ENCODE results near the gene SLC26A8. TPM values are rescaled to one million over a fixed set of nuclear protein-coding genes. Genes with fewer than 3 reads are reported as not detected.
A peak's percentile ranks its signal among the peaks of the same experiment; 100 is the strongest.

Gene SLC26A8
- total and polyA plus RNA-seq, 2 of the 13 experiments (the other 11 are each of a cell fraction or from before 2014, with no cell fraction given): 0.46 TPM; not detected in 1

- TF ChIP-seq, protein P1, sequence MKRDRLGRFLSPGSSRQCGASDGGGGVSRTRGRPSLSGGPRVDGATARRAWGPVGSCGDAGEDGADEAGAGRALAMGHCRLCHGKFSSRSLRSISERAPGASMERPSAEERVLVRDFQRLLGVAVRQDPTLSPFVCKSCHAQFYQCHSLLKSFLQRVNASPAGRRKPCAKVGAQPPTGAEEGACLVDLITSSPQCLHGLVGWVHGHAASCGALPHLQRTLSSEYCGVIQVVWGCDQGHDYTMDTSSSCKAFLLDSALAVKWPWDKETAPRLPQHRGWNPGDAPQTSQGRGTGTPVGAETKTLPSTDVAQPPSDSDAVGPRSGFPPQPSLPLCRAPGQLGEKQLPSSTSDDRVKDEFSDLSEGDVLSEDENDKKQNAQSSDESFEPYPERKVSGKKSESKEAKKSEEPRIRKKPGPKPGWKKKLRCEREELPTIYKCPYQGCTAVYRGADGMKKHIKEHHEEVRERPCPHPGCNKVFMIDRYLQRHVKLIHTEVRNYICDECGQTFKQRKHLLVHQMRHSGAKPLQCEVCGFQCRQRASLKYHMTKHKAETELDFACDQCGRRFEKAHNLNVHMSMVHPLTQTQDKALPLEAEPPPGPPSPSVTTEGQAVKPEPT (CRISPR knock-in tag; IDR thresholded peaks at IDR 0.05; ENCODE audit: low read depth): no peak
- TF ChIP-seq KLF15 (CRISPR knock-in tag; IDR thresholded peaks at IDR 0.05; ENCODE audit: borderline replicate concordance) (no peak), ERF (CRISPR knock-in tag; IDR thresholded peaks at IDR 0.05) (no peak), FUBP1 (CRISPR knock-in tag; IDR thresholded peaks at IDR 0.05; ENCODE audit: borderline replicate concordance) (no peak), BRD4 (CRISPR knock-in tag; IDR thresholded peaks at IDR 0.05) (no peak), BCL6 (CRISPR knock-in tag; IDR thresholded peaks at IDR 0.05) (peak; percentile 63), TRIM24 (CRISPR knock-in tag; IDR thresholded peaks at IDR 0.05) (no peak), ZNF34 (CRISPR knock-in tag; IDR thresholded peaks at IDR 0.05; ENCODE audit: borderline replicate concordance) (no peak), FOXC1 (CRISPR knock-in tag; IDR thresholded peaks at IDR 0.05; ENCODE audit: borderline replicate concordance) (no peak), EP300 (IDR thresholded peaks at IDR 0.05; ENCODE audit: low read depth in 2 of 2, low read length in 2 of 2) (peak in 1 of 2 experiments; percentile 34; a peak in 2 of 4 replicates), EP300 (CRISPR knock-in tag; IDR thresholded peaks at IDR 0.05; ENCODE audit: borderline replicate concordance) (0 out of 2 replicates have a peak, but pooled peaks have one; percentile 18), FOXA1 (IDR thresholded peaks at IDR 0.05) (no peak), FOXA1 (CRISPR knock-in tag; IDR thresholded peaks at IDR 0.05) (peak; percentile 35; the same call in 1 of the 2 replicates), TBX3 (IDR thresholded peaks at IDR 0.05; ENCODE audit: borderline replicate concordance) (no peak), NCOR1 (IDR thresholded peaks at IDR 0.05; ENCODE audit: borderline replicate concordance, low read length) (peak; percentile 64; the same call in 1 of the 2 replicates), ZNF235 (CRISPR knock-in tag; IDR thresholded peaks at IDR 0.05; ENCODE audit: borderline replicate concordance) (no peak)
- TF ChIP-seq, protein P2, sequence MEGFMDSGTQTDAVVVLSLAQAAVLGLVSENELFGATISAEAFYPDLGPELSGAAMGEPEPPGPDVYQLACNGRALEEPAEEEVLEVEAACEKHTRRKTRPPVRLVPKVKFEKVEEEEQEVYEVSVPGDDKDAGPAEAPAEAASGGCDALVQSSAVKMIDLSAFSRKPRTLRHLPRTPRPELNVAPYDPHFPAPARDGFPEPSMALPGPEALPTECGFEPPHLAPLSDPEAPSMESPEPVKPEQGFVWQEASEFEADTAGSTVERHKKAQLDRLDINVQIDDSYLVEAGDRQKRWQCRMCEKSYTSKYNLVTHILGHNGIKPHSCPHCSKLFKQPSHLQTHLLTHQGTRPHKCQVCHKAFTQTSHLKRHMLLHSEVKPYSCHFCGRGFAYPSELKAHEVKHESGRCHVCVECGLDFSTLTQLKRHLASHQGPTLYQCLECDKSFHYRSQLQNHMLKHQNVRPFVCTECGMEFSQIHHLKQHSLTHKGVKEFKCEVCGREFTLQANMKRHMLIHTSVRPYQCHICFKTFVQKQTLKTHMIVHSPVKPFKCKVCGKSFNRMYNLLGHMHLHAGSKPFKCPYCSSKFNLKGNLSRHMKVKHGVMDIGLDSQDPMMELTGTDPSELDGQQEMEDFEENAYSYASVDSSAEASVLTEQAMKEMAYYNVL (CRISPR knock-in tag; IDR thresholded peaks at IDR 0.05; ENCODE audit: borderline replicate concordance): no peak
- TF ChIP-seq, protein P3, sequence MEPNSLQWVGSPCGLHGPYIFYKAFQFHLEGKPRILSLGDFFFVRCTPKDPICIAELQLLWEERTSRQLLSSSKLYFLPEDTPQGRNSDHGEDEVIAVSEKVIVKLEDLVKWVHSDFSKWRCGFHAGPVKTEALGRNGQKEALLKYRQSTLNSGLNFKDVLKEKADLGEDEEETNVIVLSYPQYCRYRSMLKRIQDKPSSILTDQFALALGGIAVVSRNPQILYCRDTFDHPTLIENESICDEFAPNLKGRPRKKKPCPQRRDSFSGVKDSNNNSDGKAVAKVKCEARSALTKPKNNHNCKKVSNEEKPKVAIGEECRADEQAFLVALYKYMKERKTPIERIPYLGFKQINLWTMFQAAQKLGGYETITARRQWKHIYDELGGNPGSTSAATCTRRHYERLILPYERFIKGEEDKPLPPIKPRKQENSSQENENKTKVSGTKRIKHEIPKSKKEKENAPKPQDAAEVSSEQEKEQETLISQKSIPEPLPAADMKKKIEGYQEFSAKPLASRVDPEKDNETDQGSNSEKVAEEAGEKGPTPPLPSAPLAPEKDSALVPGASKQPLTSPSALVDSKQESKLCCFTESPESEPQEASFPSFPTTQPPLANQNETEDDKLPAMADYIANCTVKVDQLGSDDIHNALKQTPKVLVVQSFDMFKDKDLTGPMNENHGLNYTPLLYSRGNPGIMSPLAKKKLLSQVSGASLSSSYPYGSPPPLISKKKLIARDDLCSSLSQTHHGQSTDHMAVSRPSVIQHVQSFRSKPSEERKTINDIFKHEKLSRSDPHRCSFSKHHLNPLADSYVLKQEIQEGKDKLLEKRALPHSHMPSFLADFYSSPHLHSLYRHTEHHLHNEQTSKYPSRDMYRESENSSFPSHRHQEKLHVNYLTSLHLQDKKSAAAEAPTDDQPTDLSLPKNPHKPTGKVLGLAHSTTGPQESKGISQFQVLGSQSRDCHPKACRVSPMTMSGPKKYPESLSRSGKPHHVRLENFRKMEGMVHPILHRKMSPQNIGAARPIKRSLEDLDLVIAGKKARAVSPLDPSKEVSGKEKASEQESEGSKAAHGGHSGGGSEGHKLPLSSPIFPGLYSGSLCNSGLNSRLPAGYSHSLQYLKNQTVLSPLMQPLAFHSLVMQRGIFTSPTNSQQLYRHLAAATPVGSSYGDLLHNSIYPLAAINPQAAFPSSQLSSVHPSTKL (CRISPR knock-in tag; IDR thresholded peaks at IDR 0.05): 0 out of 2 replicates have a peak, but pooled peaks have one; percentile 30
- TF ChIP-seq, protein P4, sequence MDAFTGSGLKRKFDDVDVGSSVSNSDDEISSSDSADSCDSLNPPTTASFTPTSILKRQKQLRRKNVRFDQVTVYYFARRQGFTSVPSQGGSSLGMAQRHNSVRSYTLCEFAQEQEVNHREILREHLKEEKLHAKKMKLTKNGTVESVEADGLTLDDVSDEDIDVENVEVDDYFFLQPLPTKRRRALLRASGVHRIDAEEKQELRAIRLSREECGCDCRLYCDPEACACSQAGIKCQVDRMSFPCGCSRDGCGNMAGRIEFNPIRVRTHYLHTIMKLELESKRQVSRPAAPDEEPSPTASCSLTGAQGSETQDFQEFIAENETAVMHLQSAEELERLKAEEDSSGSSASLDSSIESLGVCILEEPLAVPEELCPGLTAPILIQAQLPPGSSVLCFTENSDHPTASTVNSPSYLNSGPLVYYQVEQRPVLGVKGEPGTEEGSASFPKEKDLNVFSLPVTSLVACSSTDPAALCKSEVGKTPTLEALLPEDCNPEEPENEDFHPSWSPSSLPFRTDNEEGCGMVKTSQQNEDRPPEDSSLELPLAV (CRISPR knock-in tag; conservative IDR thresholded peaks at IDR 0.05; ENCODE audit: low read depth): no peak
These were observed 14.7 kb upstream of the SLC26A8 start (continued) for GRCh38 chr6:36039112-36039511.
